GM18868 (cell line): ENCODE results near the gene SFTPD.
"Not testable (repeated sequence)": the region's sequence is repeated elsewhere in the genome, so short reads cannot be mapped to it uniquely, and the experiment has no call there.

Experiments
- ATAC-seq: cut with Tn5 transposase; IDR thresholded peaks from one replicate; pipeline ENCODE4 v1.9.1; 2021; ENCODE audit warnings: mild to moderate bottlenecking, moderate library complexity; ENCODE audit not compliant: unreplicated experiment

Gene SFTPD

DNA sequence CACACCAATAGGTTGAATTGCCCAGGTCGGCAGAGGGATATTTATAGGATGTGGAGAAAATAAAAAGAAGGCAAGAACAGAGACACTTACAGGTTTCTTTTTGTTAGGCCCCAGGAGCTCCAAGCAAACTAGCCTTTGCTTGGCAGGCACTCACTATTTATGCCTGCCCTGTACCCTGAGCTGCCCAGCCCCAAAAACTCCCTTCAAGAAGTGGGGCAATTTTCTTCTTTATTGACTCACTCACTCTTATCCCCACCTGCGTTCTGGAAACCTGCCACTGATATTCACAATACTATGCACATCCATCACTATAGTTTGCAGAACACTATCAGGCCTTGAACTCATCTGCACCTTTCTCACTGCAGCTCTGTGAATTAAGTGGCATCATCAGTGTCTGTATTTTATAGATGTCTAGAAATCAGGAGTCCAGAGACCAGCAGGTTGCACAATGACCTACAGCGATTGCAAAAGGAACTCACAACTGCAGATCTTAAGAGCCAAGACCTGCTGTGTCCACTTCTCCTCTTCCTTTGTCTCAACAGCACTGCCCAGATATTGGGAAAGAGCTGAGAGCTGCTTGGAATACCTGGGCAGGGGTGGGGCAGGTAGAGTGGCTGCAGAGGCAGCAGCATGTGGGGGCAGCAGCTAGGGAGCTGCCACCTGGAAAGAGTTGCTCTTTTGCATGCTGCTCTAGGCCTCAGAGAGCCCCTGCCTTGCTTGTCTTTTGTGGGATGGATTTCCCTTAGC lies at the start of gene SFTPD:
Gene SFTPD (minus strand): TSS at position 130 of the 747 bp plus-strand sequence. CDS start 2,446 bp downstream, outside the sequence.
- no peak for ATAC-seq

DNA sequence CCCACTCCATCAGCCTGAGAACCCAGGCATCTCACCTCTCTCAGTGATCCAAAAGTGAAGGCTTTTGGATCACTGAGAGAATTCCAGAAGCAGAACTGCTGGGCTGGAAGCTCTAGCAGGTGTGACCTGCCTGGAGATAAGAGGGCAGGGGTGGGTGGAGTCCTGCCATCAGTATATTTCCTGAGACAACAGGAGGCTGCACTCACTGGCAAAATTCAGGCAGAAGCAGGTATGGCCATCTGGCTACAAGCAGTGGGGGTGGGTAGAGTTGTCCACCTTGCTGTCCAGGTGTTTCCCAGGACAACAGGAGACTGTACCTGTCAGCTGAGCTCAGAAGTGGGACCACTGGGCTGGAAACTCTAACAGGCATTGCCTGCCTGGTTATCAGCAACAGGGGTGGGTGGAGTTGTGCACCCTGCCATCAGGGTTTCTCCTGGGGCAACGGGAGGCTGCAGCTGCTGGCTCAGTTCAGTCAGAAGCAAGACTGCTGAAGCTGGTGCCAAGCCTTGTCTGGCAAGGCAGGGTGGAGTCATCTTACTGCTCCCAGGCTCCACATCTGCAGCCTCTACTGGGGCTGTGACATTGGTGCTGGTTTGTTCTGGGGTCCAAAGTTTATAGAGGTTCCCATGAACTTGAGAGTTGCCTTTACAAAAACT lies 47.2 kb upstream of the SFTPD start:
- ATAC-seq: no peak

DNA sequence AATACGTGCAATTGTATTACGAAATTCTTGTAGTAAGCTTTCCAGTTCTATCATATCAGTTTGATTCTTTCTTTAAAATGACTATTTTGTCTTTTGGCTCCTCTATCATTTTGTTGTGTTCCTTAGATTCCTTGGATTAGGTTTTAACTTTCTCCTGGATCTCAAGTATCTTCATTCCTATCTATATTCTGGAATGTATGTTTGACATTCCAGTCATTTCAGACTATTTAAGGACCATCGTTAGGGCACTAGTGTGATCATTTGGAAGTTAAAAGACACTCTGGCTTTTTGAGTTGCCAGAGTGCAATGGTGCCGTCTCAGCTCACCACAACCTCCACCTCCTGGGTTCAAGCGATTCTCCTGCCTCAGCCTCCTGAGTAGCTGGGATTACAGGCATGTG lies 45.7 kb upstream of the SFTPD start:
- ATAC-seq: no peak

DNA sequence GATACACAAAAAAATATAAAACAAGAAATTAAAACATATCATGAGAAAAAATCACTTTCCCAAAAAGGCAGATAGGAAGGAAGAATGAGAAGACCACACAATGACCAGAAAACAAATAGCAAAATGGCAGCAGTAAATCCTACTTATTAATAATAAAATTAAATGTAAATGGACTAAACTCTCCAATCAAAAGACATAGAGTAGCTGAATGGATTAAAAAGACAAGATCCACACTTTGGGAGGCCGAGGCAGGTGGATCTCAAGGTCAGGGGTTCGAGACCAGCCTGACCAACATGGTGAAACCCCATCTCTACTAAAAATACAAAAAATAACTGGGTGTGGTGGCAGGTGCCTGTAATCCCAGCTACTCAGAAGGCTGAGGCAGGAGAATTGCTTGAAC lies 39.3 kb upstream of the SFTPD start:
- ATAC-seq: not testable (repeated sequence)

DNA sequence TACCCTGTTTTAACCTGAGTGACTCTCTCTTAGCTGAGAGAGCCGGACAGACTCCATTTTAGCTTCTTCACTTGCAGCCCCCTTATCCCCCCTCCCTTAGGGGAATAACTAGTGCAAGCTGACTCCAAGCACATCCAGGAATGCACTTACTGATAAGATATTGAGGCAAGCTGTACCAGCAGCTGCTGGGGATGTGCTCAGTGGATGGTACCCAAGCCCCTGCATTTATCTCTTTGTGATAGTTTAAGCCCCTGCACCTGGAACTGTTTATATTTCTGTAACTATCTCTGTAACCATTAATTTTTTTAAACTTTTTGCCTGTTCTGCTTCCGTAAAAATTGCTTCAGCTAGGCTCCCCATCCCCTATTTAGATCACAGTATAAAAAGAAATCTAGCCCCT lies 37.8 kb upstream of the SFTPD start:
- ATAC-seq: not testable (repeated sequence)

DNA sequence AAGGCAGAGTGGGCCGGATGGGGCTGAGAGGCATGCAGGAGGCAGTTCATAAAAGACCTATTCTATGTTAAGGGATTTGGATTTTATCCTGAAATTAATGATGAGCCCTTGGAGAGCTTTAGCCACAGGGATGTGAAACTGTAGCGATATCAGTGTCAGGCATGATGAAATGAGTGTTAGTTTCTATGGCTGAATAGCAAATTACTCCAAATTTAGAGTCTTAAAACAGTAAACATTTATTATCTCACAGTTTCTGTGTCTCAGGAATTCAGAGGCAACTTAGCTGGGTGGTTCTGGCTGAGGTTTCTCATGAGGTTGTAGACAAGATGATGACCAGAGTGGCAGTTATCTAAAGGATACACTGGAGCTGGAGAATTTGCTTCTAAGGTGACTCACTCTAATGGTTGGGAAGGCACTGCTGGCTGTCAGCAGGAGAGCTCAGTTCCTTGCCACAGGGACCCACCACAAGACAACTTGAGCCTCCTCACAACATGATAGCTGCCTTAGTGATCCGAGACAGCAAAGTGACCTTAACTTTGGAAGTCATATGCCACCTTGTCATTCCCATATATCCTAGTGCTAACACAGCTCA lies 36.7 kb upstream of the SFTPD start:
- ATAC-seq: no peak

DNA sequence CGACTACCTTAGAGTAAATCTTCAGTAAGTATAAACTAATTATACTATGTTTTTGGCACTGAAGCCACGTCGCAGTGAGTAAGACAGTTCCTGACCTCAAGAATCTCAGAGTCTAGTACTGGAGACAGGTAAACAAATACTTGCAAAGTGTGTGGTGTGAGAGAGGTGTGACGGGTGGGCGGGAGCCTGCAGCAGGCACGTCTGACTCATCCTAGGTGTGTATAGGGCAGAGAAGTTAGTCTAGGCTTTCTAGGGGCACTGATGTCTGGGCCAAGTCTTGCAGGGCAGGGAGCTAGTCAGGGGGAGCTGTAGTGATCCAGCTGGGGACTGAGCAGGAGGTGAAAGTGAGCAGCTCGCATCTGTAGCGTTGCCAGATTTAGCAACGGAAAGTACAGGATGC lies 35.9 kb upstream of the SFTPD start:
- peak; percentile 66 for ATAC-seq

DNA sequence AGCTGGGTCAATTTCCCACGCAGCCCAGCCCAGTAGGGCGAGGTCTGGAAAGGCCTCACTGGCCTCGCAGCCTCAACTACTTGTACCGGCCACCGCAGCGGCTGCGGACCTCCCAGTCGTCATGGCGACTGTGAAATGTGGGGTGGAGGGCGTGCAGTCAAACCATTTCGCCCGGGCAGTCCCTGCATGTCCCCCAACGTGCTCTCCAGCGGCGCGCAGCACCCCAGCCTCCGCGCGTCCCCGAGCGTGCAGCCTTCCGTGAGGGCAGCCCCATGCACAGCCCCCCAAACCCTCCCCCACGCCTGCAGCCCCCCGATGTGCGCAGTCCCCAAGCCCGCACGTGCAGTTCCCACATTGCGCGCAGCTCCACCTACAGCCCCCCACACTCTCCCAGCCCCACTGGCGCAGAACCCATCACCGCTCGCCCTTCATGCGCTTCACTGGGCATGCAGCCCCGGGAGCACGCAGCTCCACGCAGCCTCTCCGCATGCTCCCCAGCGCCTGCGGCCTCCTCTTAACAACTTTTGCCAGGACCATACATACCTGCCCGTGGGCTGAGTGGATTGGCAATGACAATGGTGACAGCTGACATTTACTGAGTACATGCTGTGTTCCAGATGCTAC lies 34.5 kb upstream of the SFTPD start:
- no peak for ATAC-seq

DNA sequence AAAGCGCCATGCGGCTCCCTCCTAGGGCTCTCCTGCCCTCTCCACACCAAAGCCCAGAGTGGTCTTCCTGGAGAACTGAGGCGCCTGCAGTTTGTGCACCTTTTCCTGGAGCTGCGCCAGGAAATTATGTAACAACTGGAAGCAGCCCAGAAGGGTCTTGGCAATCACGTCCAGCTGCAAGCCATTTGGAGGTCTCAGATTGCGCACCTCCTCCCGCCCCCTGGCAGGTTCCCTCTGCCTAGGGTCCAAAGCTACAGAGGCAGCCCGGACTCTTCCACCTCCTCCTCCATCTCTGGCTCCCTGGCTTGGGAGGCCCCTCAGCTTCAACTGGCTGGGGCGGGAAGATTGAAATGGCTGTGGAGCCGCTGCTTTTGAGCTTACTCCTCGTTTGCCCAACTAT lies 34.0 kb upstream of the SFTPD start:
- no peak for ATAC-seq

DNA sequence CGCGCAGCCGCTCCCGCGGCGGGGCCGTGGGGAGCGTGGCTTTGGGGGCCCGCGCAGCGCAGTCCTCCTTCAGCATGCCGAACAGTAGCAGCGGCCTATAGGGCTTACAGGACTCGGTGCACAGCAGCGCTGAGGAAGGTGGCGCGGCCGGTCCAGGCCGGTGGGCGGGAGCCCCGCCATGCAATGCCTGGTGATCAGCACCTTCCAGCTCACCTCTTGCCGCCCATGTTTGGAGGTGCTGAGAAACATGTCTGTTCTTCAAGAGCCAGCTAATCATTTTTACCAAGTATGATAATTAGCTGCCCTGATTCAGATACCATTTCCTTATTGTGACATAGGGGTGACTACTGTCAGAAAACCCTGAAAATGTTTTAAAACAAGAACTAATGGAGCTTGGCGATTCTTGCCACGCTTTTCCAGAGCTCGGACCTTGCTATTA lies 33.5 kb upstream of the SFTPD start:
- no peak for ATAC-seq

DNA sequence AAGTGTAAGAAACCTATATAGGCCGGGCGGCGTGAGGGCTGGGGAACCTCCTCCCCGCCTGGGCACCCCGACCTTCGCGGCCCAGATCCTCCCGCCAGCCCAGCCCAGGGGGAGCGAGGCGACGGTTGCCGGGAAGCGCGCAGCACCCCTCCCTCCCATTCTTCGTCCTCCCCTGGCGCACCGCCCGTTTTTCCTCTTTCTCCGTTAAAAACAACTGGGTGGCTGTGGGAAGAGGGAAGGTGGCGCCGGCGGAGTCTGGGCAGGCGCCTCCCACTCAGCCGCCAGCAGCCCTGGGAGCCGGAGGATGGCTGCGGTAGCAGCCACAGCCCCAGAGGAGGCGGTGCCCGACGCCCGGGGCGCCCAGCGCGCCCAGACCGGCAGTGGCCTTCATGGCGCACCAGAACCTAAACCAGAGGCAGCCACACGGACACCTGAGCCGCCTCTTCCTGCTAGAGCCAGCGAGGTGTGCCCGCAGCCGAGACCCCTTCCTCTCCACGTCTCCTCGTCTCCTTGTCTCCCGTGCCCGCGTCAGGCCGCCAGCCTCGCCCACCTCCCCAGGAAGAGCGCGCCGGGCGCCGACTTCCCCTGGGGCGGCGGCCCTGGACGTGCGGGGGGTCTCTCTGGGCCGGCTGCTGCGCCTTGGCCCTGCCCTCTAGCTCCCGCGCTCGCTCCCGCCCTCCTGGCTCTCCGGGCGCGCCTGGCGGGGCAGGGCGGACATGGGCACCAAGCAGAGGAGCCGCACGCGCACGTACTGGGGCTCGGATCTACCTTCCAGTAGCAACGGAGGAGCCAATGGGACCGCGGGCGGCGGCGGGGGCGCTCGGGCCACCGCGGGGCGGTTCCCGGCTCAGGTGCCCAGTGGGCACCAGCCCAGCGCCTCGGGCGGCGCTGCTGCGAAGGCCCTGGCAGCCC lies 32.8 kb upstream of the SFTPD start:
- ATAC-seq: no peak

DNA sequence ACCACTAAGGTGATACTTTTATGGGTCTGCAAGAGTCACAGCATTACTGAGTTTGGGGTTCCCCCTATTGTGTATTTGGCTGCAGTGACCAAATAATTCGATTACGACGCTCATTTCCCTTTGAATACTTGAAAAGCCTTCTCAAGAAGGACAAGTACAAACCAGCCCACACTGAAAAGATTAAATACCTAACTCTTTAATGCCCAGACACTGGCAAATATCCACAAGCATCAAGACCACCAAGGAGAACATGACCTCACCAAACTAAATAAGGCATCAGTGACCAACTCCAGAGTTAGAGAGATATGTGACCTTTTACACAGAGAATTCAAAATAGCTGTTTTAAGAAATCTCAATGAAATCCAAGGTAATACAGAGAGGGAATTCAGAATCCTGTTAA lies 31.8 kb upstream of the SFTPD start:
- no peak for ATAC-seq

DNA sequence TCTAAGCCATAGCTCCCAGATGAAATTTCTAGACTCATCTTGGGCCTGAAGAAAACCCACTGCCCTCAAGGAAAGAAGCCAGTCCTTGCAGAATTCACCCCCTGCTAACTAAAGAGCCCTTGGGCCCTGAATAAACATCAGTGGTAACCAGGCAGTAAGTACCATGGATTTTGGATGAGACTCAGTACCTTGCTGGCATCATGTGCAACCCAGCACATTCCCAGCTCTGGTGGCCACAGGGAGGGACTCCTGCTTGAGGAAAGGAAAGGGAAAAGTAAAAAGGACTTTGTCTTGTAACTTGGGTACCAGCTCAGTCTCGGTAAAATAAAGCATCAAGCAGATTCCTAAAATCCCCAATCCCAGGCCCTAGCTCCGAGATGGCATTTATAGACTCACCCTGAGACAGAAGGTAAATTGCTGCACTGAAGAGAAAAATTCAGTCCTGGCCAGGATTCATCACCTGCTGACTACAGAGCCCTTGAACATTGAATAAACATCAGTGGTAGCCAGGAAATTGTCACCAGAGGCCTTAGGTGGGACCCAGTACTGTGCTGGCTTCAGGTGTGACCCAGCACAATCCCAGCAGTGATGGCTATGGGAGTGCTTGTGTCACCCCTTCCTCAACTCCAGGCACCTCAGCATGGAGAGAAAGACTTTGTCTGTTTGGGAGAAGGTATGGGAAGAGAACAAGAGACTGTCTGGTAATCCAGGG lies 31.2 kb upstream of the SFTPD start:
- no peak for ATAC-seq

DNA sequence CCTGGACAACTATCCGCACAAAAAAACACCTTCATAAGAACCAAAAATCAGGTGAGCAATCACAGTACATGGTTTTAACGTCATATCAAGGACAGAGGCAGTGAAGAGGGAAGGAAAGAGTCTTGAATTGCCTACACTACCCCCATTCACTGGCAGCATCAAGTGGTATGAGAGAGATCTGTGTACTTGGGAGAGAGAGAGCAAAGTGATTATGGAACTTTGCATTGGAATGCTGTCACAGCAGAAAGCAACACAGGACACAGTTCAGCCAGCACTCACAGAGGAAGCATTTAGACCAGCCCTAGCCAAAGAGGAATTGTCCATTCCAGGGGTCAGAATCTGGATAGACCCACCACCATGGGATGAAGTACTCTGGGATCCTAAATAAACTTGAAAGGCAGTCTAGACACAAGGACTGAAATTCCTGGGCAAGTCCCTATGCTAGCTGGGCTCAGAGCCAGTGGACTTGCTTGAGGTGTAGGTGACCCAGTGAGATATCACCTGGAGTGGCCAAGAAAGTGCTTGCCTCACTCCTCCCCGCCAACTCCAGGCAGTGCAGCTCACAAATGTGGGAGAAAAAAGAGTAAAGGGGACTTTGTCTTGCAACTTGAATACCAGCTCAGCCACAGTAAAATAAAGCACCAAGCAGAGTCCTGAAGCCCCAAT lies 30.5 kb upstream of the SFTPD start:
- no peak for ATAC-seq

DNA sequence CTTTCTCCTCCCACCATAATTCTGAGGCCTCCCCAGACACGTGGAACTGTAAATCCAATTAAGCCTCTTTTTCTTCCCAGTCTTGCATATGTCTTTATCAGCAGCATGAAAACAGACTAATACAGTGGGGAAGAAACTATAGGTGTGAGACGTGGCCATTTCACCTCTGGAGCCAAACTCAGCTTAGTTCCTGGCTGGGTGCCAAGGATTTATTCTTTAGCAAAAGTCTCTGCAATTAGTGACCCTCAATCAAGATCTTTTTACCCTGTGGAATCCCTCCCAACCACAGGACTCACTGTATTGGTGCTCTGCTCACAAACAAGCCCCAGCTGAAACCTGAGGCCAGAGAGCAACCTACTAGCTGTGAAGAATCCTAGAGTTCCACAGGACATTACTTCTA lies 28.1 kb upstream of the SFTPD start:
- no peak for ATAC-seq

DNA sequence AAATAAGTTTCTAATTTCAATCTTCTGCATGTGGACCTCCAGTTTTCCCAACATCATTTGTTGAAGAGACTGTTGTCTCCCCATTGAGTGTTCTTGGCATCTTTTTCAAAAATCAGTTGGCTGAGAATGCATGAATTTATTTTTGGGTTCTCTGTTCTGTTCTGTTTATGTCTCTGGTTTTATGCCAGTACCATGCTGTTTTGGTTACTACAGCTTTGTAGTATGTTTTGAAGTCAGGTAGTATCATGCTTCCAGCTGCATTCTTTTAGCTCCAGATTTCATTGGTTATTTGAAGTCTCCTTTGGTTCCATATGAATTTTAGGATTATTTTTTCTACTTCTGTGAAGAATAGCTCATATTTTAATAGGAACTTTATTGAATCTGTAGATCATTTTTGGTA lies 21.2 kb upstream of the SFTPD start:
- no peak for ATAC-seq

DNA sequence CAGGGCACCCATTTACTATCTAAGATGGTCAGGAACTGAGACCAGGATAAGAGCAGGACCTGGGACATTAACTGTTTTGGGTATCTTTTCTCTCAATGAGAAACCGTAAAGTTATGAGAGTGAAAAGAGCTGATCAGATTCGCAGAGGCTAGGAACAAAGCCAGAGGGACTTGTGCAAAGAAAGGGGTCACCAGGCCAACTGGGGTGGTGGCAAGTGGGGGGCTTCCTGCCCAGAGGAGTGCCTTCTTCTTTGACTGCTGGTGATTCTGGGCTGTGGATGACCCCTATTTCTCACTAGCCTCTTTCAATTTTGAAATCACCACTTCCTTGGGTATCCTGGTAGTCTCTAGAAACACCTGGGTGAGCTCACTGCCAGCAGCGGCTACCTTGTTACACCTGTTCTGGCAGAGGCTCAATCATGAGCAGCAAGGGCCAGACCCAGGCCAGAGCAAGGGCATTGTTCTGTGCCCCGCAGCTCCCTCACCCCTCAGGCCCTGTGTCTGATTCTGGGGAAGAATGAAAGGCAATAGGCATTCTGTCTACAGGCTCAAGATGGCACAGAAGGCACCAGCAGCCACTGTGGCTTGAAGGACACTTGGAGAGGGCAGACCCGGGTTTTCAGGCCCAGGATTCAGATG lies 999 bp downstream of the SFTPD start:
- ATAC-seq: no peak

DNA sequence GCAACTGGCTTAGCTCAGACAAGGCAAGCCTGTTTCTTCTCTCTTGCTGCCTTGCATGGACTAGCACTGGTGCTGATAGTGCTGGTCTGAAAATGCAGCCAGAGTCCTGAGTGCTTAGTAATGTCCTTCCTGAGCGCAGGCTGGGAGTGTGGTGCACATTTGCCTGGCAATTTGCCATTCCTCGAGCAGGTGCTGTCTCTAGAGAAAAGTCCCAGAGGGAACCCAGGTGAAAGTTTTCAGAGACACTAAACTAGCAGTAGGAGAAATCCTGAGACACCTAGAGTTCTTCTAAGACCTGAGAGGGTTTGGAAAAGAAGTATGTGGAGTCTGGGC lies 1.9 kb downstream of the SFTPD start:
- no peak for ATAC-seq
